ENCODE data around the gene ZNF169.
"Not testable (repeated sequence)": the region's sequence is repeated elsewhere in the genome, so short reads cannot be mapped to it uniquely, and the experiment has no call there.

The ZNF169 gene

DNA sequence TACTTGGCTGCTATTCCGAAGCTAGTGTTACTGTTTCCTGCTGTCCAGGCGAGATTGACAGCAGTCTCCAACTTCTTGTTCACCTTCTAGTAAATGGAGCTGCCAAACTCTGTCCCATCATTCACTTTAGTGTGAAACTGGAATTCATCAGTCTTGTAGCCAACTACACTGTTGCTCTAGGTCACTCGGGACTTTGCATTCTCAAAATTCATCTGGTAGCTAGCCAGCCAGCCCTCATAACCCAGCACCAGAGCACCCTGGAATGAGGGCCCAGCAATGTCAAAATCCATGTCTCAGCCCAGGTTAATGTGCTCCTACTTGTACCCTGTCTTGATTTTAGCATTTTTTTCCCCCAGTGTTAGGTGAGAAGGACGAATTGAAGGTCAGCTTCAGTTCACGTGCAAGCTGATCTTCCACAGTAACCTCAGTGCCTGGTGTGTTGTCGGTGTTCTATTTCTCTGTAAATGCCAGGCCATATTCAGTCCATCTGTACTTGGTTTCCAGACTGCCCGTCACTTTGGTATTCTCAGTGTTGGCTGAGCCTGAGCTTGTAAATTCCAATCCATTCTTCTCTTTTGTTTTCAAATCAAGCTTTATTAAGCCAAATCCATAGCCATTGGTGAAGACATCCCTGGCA lies 28.9 kb downstream of the ZNF169 start:
- DNase-seq, result no peak

DNA sequence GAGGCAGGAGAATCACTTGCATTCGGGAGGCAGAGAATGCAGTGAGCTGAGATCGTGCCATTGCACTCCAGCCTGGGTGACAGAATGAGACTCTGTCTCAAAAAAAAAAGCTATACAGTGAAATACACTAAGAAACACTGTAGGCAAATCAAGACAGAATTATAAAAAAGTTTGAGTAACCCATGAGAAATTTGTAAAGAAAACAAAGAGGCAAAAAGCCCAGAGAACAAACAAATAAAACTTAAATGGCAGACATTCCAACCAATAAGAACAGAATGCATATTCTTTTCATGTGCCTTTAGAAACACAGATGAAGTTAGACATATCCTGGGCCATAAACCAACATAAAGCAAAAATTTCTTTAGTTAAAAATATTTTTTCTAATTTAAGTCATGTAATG lies 30.6 kb downstream of the ZNF169 start:
- DNase-seq, result no peak

DNA sequence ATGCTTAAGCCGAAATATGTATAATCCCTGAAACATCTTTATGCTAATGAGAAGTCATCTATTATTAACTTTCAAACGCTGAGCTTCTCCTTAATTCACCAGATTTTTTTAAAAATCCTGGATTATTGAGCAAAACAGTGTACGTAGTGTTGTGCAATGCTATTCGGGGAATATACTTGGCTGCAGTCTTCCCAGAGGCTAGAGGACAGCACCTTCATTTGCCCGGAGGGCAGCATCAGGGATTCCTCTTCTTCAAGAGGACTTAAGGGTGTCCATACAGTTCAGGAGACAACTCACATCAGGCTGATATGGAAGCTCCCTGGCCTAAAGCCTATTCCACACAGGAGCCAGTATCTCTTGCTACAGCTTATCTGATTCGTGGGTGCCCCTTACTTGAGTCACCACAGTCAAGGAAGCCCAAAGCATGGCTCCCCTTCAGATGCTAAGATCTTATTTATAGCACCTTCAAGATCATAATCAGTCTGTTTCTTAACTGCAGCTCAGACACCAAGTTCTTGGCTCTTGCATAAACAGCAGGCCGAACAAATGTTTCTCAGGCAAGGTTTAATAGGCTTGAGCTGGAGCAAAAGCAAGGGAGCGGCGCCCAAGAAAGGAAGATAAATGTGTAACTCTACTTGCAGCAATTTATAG lies 40.0 kb downstream of the ZNF169 start:
- no peak for DNase-seq

DNA sequence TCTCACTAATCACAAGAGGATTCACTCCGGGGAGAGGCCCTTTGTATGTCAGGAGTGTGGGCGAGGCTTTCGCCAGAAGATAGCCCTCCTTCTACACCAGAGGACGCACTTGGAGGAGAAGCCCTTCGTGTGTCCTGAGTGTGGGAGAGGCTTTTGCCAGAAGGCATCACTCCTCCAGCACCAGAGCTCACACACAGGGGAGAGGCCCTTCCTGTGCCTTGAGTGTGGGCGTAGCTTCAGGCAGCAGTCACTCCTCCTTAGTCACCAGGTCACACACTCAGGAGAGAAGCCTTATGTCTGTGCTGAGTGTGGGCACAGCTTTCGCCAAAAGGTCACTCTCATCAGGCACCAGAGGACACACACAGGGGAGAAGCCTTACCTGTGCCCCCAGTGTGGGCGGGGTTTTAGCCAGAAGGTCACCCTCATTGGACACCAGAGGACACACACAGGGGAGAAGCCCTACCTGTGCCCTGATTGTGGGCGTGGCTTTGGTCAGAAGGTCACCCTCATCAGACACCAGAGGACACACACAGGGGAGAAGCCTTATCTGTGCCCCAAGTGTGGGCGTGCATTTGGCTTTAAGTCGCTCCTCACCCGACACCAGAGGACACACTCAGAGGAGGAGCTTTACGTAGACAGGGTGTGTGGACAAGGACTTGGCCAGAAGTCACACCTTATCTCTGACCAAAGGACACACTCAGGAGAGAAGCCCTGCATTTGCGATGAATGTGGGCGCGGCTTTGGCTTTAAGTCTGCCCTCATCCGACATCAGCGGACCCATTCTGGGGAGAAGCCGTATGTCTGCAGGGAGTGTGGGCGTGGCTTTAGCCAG lies 41.6 kb downstream of the ZNF169 start:
- DNase-seq, result no peak

DNA sequence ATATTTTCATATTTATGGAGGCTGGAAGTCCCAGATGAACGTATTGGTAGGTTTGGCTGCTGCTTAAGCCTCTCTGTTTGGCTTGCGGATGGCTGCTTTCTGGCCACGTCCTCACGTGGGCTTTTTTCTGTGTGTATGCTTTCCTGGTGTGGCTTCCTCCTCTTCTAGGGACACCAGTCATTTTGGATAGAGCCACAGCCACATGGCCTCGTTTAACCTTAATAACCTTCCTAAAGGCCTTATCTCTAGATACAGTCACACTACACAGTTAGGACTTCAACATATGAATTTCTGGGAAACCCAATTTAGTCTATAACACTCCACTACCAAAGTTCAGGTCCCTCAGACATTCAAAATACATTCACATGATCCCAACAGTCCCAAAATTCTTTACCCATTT lies 42.5 kb downstream of the ZNF169 start:
- no peak for DNase-seq

DNA sequence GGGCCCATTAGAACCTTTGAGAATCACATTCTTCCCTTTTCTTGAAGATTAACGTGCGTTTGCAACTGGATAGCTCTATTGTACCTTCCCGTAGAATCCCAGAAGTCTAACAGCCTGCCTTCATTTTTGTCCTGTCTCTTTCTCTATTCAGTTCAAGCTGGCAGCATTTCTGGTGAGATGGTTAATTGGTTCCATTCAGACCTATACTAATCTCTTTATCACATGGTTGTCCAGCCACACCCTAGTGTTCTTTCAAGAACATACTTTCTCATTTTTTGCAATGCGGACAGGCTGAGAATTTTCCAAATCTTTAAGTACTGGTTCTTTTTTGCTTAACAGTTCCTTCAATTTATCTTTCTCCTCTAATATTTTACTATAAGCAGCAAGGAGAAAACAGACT lies 43.3 kb downstream of the ZNF169 start:
- no peak for DNase-seq

DNA sequence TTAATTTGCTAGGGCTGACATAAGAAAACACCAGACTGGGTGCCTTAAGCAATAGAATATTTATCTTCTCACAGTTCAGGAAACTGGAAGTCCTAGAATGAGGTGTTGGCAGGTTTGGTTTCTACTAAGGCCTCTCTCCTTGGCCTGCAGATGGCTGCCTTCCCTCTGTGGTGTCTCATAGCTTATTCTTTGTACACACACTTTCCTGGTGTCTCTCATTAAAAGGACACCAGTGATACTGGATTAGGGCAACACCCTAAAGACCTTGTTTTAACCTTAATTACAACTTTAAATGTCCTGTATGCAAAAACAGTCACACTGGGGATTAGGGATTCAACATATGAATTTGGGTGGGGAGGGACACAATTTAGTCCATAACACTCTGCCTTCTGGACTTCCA lies 44.2 kb downstream of the ZNF169 start:
- DNase-seq, result no peak

DNA sequence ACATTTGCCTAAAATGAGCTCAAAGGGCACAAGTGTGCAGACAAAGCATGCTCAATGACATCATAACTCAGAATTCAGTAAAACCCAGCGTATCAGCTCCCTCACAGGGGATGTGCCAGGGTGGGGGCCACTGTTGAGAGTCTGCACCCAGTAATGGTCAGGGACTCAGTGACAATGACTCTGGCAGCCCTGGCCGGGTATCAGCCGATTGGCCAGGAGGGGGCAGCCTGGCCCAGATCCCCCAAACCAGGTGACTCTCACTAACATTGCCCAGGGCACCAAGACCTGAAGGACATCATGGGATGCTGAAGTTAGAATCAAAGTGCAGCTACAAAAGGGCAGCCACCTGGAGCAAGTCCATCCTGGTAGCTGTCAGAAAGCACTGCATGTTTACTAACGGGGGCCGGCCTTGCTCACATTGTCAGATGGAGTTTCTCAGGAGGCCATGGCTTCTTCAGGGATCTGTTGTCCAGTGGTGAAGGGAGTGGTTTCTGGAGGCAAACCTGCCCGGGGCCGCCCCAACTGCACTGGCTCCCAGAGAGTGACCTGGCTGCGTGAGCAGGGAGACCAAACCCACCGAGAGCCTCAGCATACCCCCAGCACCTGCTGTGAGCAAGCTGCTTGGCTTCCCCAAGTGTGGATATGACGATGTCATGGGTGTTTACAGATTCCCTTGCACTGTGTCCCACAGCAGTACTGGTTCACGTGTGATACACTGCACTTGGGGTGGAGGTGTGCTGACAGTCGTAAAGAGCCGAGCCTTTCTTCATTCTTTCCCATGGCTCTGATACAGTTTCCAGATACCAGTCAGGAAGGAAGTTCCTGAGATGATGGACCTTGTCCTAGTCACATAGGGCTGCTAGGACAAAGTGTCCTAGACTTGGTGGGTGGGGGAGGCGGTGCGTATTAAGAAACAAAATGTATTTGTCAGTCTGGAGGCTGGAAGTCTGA lies 56.2 kb downstream of the ZNF169 start:
- DNase-seq, result not testable (repeated sequence)

DNA sequence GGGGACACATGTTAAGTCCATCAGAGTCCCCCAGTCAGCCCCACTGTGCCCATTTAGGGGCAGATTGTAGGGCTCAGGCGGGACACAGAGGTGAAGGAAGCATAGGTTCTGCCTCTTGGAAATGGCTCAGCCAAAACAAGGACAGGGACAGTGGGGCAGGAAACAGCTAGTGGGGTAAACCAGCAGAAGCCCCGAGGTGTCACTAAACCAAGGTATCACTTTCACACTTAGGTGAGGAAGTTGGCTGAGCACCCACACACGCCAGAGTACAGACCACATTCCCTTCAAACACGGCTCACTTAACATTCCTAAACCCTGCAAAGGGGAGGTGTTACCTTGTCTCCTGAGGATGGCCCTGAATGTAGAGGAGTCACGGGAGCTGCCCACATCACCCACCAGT lies 57.1 kb downstream of the ZNF169 start:
- DNase-seq, result not testable (repeated sequence)

DNA sequence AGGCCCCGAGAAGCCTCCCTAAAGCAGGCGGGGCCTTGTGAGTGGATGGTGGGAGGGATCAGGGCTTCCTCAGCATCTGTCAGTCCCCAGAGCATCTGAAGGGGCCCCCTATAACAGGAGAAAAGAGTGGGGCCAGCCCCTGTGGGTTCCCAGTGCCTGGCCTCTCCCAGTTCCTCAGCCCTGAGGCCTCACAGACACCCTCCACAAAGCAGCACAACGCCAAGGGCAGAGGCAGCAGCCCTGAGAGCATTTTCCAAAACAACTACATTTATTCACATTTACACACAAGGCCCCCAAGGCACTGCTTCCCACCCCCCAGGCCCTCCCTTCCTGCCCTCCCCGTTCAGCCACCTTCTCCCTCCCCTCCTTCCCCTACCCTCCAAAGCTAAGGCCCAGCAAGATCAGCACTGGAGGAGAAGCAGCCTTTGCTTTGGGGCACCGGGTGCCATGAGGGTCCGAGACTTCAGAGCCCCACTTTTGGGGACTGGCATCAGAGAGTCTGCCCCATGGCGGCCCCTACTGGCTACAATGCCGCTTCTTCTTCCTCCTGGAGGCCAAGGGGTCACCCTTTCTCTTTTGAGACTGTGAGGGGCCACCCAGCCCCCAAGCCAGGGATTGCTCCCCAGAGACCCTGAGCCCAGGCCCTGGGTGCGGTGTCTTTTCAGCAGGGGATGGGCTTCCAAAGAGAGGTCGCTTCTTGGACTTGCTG lies 59.0 kb downstream of the ZNF169 start:
- not testable (repeated sequence) for DNase-seq

DNA sequence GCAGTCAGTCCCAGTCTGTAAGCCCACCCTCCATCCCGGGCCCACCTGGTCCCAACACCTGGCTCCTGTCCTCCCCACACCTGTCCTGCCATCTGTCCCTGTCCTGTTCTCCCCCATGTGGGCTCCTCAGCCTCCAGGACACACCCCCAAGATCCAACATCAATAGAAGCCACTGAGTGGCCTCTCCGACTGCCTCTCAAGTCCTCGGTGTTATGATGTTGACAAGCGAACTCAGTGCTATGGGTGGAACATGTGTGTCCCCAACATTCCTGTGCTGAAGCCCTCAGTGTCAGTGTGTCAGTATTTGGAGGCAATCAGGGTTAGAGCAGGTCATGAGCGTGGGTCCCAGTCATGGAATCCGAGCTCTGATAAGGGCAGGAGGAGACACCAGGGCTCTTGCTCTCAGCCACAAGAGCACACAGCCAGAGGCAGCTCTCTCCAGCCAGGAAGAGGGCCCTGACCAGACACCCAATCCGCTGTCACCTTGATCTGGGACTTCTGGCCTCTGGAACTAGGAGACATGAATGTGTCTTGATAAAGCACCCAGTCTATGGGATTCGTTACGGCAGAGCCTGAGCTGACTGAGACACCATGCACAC lies 63.3 kb downstream of the ZNF169 start:
- DNase-seq, result not testable (repeated sequence)

DNA sequence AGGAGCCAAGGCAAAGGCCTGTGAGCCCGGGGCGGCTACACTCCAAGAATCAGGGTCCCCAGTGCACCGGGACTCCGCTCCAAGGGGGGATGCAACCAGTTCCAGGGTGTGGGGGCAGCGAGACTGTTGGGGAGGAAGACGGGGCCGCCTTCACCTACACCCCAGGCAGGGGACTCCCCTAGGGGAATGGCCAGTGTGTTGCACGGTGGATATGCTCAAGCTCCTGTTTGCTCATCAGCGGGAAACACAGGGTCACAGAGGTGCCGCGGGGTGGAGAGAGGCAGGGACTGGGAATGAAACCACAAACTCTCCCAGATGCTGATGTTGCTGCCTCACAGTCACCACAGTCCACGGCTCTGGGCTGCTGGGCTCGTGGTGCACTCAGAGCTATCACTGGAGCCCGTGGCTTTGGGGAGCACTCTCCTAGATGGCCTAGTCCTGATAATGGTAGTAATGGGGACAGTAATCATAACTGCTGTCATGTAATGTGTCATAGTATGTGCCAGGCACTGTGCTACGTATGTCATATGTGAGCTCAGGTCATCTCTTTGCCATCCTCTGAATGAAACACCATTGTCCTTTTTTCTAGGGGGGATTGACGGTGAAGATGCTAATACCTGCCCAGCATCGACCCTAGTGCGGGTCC lies 64.2 kb downstream of the ZNF169 start:
- DNase-seq, result not testable (repeated sequence)

DNA sequence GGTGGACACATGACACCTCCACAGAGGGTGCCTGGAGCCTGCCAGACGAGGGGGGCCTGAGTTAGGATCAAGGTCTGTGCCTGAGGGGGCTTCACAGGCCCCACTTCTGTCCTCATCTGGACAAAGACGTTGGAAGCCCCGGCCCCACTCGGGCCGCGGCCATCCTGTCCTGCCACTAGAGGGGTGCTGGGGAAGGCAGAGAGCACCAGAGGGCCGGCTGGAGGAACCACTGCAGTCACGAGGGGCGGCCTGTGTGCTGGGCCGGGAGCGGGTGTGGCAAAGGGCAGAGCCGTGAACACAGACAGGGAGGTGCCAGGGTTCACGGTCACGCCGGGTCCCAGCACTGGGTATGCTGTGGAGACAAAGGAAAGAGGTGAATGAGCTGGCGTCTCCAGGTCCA lies 66.5 kb downstream of the ZNF169 start:
- DNase-seq, result not testable (repeated sequence)

DNA sequence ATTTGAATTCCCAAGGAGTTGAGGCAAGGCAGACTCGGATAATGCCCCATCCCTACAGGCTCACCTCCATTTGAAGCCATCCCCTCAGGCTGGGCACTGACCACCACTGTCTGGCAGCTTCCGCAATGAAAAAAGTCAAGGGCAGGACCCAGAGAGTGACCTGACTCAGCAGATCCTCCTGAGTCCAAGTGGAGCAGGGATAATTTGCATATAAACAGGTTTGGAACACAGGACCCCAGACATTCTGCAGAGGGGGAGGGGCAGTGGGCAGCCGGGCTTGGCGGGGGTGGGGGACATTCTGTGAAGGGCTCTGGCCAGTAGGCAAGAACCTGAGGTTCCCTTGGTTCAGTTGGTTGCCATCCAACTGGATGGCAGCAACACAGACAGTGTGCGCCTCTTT lies 69.4 kb downstream of the ZNF169 start, which contains the start of gene NUTM2F:
Gene NUTM2F, minus strand, starts transcription at position 101 of the 400 bp plus-strand sequence. Its CDS starts 21 bp downstream, at position 80.
- not testable (repeated sequence) for DNase-seq

DNA sequence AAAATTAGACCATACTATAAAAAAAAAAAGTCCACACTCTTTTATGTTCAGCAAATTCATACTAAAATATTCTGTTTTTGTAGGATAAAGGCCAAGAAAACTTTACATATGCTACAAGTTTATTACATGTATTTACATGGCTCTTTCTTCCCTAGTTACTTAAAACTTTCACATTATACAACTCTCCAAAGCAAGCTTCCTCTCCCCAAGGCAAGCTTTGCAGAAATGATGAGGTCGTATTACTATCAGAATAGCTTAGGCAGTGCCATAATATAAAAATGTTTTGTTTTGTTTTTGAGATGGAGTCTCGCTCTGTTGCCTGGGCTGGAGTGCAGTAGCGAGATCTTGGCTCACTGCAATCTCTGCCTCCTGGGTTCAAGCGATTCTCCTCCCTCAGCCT lies 77.3 kb downstream of the ZNF169 start:
- DNase-seq, result not testable (repeated sequence)

DNA sequence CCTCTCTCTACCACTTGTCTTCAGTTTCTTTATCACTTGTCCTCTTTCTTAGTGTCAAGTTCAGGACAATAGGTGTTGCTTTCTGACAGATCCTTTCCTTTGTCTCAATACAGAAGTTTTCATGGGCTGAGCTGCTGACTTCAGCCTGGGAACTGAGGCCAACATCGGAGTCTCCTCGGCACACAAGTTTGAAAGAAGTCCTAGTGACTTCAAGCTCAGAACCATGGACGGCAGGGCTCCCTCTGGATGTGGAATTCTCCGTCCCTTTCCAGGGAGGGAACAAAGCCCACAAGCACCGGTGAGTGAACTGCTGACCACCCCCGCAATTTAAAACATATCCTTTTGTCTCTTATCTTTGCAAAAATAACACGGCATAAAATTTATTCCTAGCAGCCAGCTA lies 79.6 kb downstream of the ZNF169 start:
- DNase-seq, result not testable (repeated sequence)

DNA sequence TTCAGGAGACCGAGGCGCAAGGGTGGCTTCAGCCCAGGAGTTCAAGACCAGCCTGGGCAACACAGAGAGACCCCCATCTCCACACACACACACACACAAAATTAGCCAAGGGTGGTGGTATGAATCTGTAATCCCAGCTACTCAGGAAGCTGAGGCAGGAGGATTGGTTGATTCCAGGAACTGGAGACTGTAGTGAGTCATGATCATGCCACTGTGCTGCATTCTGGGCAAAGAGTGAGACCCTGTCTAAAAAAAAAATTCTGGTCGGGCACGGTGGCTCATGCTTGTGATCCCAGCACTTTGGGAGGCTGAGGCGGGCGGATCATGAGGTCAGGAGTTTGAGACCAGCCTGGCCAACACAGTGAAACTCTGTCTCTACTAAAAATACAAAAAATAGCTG lies 80.6 kb downstream of the ZNF169 start:
- DNase-seq, result not testable (repeated sequence)

DNA sequence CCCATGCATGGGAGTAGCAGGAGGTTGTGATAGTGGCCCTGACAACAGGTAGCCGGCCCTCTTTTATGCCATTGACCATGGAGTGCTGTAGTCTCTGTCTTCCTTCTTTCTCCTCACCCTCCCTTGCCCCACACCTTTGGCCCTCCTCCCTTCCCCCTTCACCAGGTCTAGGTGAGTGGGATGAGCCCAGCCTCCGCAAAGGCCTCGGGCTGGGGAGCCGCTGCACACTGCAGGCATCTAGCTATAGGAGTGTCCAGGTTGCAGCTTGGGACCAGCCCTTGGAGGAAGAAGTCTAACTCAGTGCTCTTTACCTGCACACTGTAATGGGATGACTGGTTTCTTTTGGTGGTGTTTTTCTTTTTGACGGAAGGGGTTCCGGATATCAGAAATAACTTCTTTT lies 81.7 kb downstream of the ZNF169 start:
- not testable (repeated sequence) for DNase-seq

DNA sequence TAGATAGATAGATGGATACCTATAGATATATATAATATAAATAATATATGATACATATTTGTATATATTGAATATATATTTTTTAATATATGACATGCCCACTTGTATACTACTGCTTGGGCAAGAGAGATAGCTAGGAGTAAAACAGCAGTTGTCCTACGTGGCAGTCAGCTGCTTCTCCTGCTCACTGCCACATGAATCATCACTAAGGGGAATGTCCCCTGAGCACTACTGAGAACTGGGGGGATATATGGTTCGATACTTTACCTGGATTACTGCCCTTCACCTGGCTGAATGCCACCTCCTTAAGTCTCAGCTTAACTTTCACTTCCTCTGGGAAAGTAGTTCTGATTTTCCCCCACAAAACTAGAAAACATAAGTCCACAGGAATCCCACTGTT lies 82.6 kb downstream of the ZNF169 start:
- DNase-seq, result not testable (repeated sequence)

DNA sequence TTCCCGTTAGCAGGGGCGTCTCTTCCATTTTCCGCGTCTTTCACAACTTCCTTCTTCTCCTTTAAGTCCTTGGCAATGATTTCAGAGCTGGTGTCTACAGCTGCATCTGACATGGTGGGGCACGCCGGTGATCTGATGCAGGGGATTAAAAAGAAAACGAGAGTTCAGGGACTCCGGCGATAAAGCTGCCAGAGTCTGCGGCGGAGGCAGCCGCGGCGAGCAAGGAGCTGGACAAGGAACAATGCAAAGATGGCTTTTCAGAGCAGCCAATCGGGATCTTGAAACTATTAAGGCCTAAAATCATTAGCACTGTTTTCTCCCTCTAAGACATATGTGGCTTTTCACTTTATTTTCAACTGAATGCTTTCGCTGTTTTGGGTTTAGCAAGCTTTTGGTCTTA lies 88.4 kb downstream of the ZNF169 start:
- DNase-seq, result not testable (repeated sequence)

DNA sequence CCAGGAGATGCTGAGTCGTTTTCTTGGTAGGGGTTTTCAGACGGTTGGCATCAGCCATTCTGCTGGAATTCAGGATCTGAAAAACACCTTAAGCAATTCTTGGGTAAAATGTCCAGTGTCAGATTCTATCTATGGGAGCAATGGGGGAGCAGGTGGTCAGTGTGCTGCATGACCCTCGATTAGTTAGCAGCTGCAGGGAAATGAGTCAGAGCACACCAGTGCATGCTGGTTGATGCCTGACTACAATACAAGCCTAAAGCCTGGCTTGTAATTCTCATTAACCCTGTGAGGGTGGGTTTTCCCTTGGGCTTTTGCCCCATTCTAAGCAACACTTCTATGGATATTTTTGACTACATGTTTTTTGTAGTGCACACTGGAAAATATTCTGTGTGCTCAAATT lies 89.7 kb downstream of the ZNF169 start:
- DNase-seq, result not testable (repeated sequence)
